8988T (cell line): ENCODE data around the gene S100A10.

ENCODE experiments used
- DNase-seq: peaks from one replicate; pipeline ENCODE4 v3.0.0; 2011

The S100A10 gene

GRCh38 chr1:151985768-151986167, 7.9 kb downstream of the S100A10 start:
- DNase-seq, result no peak

DNA sequence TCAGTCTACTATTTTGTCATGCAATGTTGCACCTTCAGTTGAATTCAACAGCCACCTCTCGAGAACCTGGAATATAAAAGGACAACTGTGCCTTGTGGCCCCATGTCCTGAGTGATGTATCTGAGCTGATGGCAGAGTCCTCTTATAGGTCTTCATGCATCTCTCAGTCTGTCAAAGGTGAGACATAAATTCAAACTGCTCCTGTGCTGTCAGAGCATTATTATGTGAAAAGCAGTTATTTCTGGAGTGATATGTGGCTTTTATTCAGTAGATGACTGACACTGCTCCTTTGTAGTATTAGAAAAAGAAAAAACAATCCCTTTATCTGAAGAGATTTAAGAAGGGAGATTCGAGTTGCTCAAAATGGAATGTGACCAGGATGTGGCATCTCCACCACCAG, 8.4 kb downstream of the S100A10 start:
- DNase-seq, result no peak

- no peak for DNase-seq
Measured at GRCh38 chr1:151984313-151984956, 9.2 kb downstream of the S100A10 start.

DNA sequence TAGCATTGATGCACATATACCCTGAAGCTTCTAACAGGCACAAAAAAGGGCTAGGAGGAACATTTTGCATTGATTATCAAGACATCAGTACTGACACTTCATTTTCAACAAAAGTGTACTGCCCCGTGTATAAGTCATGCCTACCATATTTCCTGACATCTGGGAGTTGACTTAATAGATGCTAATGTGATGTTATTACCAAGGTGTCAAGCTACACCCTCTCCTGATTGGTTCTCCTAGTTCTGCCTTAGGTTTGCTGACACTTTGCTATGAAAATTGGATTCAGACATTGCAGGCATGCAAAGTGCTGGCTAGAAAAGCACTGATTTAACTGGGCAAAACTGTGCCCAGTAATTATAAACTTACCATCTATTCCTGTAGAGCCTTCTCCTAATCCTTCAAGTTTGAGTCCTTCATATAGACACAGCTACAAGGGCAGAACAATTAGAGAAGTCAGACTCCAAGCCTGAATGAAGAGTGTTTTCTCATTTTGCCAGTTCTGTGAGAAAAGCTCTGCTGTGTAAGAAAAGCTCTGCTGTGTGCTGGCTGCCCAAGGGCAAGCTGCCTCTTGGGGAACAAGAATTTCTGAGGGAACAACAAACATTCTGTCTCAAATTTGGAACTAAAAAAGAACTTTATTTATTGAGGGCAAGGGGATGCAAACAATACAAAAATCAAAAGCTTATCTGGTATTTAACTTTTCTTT, 11.2 kb downstream of the S100A10 start:
- DNase-seq, result no peak

- DNase-seq, result no peak
Measured at GRCh38 chr1:151981178-151981525, 12.5 kb downstream of the S100A10 start.

- DNase-seq, result no peak
Measured at GRCh38 chr1:151980287-151981177, 13.1 kb downstream of the S100A10 start.

- DNase-seq, result no peak
Measured at GRCh38 chr1:151978922-151979321, 14.7 kb downstream of the S100A10 start.

GRCh38 chr1:151977662-151978230, 15.9 kb downstream of the S100A10 start:
- no peak for DNase-seq

DNA sequence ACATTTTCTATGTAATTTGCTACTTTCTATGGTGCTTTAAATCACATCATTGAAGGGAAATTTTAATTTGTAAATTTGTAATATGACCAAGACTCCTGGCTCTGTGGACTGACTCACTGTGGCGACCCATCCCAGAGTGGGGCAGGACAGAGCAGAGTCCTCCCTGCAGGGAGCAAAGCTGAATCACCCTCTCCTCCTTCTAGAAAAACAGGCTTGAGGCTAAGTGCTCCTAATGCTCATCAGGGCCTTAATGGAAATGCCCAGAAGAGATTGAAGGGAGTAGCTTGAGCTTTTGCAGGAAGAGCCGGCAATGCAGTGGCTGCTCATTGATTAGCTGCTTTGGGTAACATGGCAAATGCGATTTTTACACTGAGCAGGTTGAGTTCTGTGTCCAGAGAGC, 16.8 kb downstream of the S100A10 start:
- DNase-seq, result no peak

DNA sequence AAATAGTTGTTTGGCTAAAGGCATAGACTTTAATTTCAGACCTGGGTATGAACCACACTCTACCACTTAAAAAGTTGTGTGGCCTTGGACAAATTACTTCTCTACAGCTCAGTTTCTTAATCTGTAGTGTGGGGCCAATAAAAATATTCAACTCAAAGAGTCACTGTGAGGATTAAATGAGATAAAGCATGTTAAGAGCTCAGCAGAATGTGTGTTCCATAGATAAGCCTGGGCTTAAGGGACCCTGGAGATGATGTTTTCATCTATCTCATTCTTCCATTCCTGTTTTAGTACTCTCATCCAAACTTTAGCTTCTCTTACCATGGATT, 17.7 kb downstream of the S100A10 start:
- no peak for DNase-seq

- DNase-seq, result no peak
Measured at GRCh38 chr1:151975311-151976014, 18.2 kb downstream of the S100A10 start.

- no peak for DNase-seq
Measured at GRCh38 chr1:151972542-151973248, 21.0 kb downstream of the S100A10 start.

GRCh38 chr1:151970626-151971025, 23.0 kb downstream of the S100A10 start:
- DNase-seq, result no peak

GRCh38 chr1:151970128-151970527, 23.5 kb downstream of the S100A10 start:
- no peak for DNase-seq

DNA sequence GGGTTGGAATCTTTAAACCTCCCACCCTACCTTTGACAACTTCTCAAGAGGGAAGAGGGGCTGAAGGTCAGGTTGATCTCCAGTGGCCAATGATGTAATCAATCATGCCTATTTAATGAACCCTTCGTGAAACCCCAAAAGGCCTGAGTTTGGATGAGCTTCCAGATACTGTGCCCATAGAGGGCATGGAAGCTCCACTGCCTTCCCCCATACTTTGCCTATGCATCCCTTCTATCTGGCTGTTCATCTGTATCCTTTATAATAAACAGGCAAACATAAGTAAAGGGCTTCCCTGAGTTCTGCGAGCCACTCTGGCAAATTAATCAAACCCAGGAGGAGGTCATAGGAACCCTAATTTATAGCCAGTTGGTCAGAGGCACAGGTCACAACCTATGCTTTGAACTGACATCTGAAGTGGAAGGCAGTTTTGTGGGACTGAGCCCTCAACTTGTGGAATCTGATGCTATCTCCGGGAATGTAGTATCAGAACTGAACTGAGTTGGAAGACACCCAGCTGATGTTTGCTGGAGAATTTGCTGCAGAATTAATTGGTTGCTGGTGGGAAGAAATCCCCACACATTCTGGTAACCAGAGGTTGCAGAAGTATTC, 24.8 kb downstream of the S100A10 start:
- DNase-seq, result no peak

GRCh38 chr1:151968058-151968457, 25.6 kb downstream of the S100A10 start:
- DNase-seq, result no peak

DNA sequence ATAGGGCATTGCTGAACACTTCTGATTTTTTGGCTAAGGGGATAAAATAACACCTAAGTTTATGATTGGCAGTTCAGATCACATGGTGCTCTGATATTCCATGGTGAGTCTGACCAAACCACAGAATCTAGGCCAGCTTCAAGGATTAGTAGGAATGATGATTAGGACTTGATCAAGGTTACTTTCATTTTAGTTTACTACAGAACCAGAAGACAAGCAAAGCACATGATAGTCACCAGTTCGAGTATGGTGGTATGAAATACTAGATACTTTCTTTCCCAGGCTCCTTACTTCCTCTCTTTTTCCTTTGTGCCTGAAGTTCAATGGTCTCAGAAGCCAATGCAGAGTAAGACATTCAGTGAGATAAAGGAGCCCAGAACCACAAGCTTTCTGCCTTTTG, 26.6 kb downstream of the S100A10 start:
- no peak for DNase-seq

GRCh38 chr1:151966061-151966460, 27.6 kb downstream of the S100A10 start:
- no peak for DNase-seq

DNA sequence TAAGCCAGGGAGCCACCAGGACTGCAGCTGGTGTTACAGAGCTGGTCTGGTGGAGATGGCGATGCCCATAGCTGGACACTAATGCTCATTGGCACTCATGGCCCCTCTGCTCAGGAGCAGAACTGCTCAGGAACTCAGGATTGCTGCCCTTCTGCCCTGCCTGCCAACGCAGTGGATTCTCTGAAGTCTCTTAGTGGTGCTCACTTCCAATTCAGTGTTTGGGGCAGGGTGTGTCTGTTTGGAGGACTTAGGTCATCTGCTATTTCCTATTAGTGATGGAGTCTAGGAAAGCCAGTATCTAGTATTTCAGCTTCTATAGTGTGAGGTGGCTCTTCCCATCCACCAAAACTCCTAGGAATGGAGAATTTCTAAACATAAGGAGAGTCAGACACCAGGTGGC, 29.1 kb downstream of the S100A10 start:
- DNase-seq, result no peak

- DNase-seq, result no peak
Measured at GRCh38 chr1:151963288-151963687, 30.4 kb downstream of the S100A10 start.

DNA sequence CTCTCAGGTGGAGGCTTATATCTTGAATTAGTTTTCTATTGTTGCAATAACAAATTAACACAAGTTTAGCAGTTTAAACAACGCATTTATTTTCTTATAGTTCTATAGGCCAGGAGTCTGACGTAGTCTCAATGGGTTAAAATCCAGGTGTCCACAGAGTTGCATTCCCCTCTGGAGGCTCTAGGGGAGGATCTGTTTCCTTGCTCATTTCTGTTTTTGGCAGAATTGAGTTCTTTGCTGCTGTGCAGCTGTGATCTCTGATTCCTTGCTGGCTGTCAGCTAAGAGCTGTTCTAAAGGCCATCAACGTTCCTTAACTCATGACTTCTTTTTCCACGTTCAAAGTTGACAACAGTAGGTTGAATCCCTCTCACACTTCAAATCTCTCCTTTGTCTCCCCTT, 31.8 kb downstream of the S100A10 start:
- no peak for DNase-seq
